Upper lobe of right lung (tissue), 1 donor: ENCODE results near the gene CARTPT. TPM values are rescaled to one million over a fixed set of nuclear protein-coding genes. Genes with fewer than 3 reads are reported as not detected.

Experiments used
- ATAC-seq: fragments of 200-7000 bp; cut with Tn5 transposase; one replicate; pipeline ENCODE4 v1.9.1; 2020; ENCODE audit warnings: mild to moderate bottlenecking, moderate library complexity
- DNase-seq: peaks from one replicate; pipeline ENCODE4 v3.0.0-alpha.2; 2020
- H3K27ac ChIP-seq: fragments of 200-600 bp; one replicate; pipeline ENCODE4 v1.8.0; 2022
- H3K27me3 ChIP-seq: fragments of 200-600 bp; one replicate; pipeline ENCODE4 v1.8.0; 2022; ENCODE audit warnings: mild to moderate bottlenecking
- H3K36me3 ChIP-seq: fragments of 200-600 bp; one replicate; pipeline ENCODE4 v1.8.0; 2022
- H3K4me1 ChIP-seq: fragments of 200-600 bp; one replicate; pipeline ENCODE4 v1.8.0; 2022
- H3K4me3 ChIP-seq: fragments of 200-600 bp; one replicate; pipeline ENCODE4 v1.8.0; 2022; ENCODE audit warnings: mild to moderate bottlenecking
- H3K9me3 ChIP-seq: fragments of 200-600 bp; one replicate; pipeline ENCODE4 v1.8.0; 2022
- intact Hi-C: fragments of 100-400 bp; cut with DNase I; formaldehyde crosslinking; loops from one replicate; pipeline ENCODE4 v1.11.0; 2022
- total RNA-seq: library from RNA; stranded (reverse); fragmentation: NEBNext Ultra II Directional; extraction: Animal tissue kit (Norgen Biotek cat#: 25700); gene quantifications from one replicate; pipeline ENCODE4 v1.2.1, GENCODE V29; 2021
- TF ChIP-seq, protein P1 (sequence below): fragments of 200-600 bp; IDR thresholded peaks from one replicate; pipeline ENCODE4 v1.8.0; 2022; ENCODE audit warnings: antibody characterized with exemption
- donor health status: DM: no; HTN: yes; CAD: no; lungs with severe emphysema.

CARTPT gene
- total RNA-seq, 1 donor from 2014 or later: not detected

DNA sequence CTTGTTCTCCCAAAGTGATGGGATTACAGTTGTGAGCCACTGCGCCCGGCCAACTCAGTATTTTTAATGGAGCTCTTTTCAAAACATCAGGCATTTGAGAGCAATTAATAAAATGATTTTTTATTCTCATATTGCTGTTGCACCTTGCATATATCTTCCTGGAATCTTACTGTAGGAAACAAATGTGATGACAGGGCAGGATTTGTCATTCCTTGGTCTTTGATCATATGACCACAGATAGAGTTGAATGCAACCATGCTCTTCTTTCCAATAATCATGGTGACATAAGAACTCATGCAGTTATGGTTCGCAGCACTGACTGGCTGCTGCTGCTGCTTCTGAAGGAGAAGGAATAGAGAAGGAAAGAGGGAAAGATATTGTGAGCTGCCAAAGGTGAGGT lies 28.1 kb downstream of the CARTPT start:
- TF ChIP-seq, protein P1, sequence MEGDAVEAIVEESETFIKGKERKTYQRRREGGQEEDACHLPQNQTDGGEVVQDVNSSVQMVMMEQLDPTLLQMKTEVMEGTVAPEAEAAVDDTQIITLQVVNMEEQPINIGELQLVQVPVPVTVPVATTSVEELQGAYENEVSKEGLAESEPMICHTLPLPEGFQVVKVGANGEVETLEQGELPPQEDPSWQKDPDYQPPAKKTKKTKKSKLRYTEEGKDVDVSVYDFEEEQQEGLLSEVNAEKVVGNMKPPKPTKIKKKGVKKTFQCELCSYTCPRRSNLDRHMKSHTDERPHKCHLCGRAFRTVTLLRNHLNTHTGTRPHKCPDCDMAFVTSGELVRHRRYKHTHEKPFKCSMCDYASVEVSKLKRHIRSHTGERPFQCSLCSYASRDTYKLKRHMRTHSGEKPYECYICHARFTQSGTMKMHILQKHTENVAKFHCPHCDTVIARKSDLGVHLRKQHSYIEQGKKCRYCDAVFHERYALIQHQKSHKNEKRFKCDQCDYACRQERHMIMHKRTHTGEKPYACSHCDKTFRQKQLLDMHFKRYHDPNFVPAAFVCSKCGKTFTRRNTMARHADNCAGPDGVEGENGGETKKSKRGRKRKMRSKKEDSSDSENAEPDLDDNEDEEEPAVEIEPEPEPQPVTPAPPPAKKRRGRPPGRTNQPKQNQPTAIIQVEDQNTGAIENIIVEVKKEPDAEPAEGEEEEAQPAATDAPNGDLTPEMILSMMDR: no peak
- DNase-seq: no peak
- intact Hi-C loops: no loop called here
- no peaks in the 10 kb centered on the region for H3K4me1 ChIP-seq
- no peak overlapping the region for H3K27ac ChIP-seq
- no peaks in the 10 kb centered on the region for H3K27me3 ChIP-seq
- ATAC-seq: no peak
- no peak overlapping the region for H3K4me3 ChIP-seq
- no peaks in the 10 kb centered on the region for H3K36me3 ChIP-seq
- no peaks in the 10 kb centered on the region for H3K9me3 ChIP-seq

DNA sequence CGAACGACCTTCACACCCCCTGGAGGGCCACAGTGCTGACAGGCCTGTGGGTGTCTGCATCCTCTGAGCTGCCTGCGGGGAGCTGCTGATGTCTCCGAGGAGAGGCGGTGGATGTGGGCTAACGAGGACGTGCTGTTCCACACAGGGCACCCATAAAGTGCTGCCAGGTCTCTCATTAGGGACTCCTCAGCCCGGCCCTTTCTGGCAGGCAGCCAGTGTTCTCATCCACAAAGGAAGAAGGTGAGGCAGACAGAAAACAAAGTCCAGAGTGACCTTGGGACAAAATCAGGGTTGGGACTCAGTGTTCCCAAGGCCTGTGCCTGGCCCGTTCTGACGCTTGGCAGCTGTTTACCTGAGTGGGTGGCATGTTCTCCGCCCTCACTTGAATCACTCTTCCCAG lies 29.3 kb downstream of the CARTPT start:
- no peak for DNase-seq
- TF ChIP-seq, protein P1: no peak
- H3K4me3 ChIP-seq: no peak overlapping the region
- no peak overlapping the region for H3K27ac ChIP-seq
- intact Hi-C loops: no loop called here
- peak; percentile 46 for ATAC-seq
- H3K4me1 ChIP-seq: no peaks in the 10 kb centered on the region
- no peaks in the 10 kb centered on the region for H3K9me3 ChIP-seq
- H3K27me3 ChIP-seq: no peaks in the 10 kb centered on the region
- no peaks in the 10 kb centered on the region for H3K36me3 ChIP-seq

DNA sequence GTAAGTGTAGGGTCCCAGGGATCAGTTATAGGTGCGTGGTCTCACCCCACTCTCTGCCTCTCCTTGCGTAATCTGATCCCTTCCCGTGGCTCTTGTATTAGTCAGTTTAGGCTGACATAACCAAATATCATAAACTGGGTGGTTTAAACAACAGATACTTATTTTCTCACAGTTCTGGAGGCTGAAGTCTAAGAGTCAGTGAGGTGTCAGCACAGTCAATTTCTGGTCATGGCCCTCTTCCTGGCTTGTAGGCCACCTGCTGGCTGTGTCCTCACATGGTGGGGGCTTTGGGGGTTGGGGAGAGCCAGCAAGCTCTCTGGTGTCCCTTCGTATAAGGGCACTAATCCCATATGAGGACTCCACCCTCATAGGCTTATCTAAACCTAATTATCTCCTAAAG lies 32.3 kb downstream of the CARTPT start:
- ATAC-seq (no peak), DNase-seq (no peak)
- Histone ChIP-seq H3K4me1 (no peaks in the 10 kb centered on the region), H3K36me3 (no peaks in the 10 kb centered on the region), H3K27me3 (no peaks in the 10 kb centered on the region), H3K4me3 (no peak overlapping the region), H3K27ac (no peak overlapping the region), H3K9me3 (no peaks in the 10 kb centered on the region)
- TF ChIP-seq, protein P1: no peak
- intact Hi-C loops: no loop called here

DNA sequence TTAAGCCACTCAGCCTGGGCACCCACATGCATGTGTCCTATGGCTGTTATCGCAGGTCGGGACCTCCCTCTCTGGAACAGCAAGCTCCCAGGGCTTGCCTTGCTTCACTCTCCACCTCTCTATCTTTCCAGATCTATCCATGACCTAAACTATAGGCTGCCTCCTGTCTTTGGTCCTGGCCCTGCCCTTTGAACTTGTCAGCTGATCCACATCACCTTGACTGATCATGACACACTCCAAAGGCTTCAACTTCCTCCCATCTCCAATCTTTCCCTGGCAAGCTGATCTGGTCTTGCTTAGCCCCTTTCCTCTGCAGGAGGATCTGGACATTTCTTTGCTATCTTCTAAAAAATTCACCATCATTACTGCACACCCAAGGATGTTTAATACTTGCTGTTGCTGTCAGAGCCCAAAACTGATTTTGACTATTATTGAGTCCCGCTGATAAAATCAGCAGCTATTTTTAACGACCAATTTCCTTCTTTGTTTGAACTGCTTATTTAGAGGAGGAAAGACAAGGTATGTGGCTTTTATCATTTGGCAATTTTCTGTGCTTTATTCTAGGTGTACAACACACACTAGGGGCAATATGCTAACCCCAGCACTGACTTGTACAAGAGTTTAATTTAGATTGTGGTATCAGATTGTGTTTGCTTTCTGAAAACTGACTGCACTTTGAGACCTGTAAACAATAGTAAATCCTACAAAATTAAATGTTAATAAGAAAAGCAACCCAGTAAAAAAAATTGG lies 33.5 kb downstream of the CARTPT start:
- intact Hi-C loops: no loop called here
- H3K4me3 ChIP-seq: no peak overlapping the region
- no peak for DNase-seq
- ATAC-seq: no peak
- no peaks in the 10 kb centered on the region for H3K27me3 ChIP-seq
- H3K27ac ChIP-seq: no peak overlapping the region
- H3K4me1 ChIP-seq: no peaks in the 10 kb centered on the region
- H3K36me3 ChIP-seq: no peaks in the 10 kb centered on the region
- TF ChIP-seq, protein P1: no peak
- H3K9me3 ChIP-seq: no peaks in the 10 kb centered on the region

DNA sequence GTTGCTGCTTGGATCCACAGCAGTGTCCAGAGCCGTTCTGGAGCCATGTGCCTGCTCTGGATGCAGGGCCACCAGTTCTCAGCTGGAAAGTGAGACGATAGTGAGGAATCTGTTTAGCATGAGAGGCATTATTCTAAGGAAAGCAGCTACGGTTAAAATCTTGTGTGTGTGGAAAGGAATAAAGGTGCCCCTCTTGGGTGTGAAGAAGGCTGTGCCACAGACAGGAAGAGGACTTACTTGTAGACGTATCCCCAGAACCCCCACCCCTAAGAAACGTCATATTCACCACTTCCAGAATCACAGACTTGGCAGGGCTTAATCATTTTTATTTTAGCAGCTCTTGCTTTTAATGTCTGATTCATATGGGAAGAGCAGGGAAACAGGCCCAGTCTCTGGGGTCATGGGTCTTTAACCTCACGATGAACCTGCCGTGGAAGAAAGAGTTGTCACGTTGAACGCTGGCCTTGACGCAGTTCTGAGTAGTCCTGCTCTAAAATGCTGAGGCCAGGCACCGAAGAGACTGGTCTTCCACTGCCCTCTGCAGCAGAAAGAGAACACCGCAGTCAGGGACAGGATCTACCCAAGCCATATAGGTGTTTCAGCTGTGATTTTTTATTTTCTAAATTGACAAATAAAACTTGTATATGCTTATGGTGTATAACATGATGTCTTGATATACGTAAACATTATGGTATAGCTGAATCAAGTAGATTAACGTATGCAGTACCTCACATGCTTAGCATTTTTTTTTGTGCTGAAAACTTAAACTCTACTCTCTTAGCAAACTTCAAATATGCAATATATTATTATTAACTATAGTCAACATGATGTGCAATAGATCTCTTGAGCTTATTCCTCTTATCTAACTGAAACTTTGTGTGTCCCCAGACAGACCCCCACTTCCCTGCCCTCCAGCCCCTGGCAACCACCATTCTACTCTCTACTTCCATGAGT lies 38.8 kb downstream of the CARTPT start:
- intact Hi-C loops: no loop called here
- ATAC-seq: peak; percentile 83
- Histone ChIP-seq H3K36me3 (no peaks in the 10 kb centered on the region), H3K4me3 (peak overlapping the region; percentile 4), H3K27me3 (no peaks in the 10 kb centered on the region), H3K4me1 (no peaks in the 10 kb centered on the region), H3K27ac (no peak overlapping the region), H3K9me3 (no peaks in the 10 kb centered on the region)
- no peak for DNase-seq
- TF ChIP-seq, protein P1: peak; percentile 63
